NCI-H82 (cell line): ENCODE measurements around the gene IGF2.
"Not testable (repeated sequence)": the region's sequence is repeated elsewhere in the genome, so short reads cannot be mapped to it uniquely, and the experiment has no call there.

Source experiments
- DNase-seq: peaks from one replicate; lab custom pipeline; 2025; lab: John Stamatoyannopoulos, UW

IGF2 gene

DNA sequence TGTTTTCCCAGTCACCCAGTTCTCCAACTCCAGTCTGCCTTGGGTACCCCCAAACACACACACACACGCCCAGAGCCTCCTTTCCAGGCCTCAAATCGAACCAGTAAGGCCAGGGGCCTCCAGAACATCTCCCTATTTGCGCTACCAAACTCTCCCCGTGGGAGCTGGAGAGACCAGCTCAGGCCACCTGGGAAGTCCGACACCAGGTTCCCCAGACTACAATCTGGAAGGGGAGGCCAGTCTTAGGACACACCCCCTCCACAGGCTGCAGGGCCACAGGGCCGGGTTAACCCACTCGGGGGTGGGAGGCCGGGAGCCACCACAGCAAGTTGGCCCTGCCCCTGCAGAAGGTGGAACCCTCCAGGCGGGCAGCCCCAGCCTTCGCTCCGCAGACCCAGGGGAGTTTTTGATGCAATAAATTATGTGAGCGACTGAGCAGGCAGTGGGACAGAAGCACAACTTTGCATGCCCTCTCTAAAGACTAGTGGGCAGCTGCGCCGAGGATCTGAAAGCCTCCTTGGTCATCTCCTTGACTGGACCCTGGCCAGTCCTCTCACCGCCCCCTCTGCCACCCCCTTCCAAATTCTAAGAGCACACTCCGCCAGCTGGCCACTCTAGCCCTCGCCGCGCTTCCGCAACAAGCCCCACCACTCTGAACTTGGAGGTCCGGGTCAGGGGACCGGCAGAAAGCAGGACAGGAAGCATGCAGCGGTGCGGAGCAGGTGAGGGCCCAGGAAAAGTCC, 2.8 kb downstream of the IGF2 start:
- no peak for DNase-seq

DNA sequence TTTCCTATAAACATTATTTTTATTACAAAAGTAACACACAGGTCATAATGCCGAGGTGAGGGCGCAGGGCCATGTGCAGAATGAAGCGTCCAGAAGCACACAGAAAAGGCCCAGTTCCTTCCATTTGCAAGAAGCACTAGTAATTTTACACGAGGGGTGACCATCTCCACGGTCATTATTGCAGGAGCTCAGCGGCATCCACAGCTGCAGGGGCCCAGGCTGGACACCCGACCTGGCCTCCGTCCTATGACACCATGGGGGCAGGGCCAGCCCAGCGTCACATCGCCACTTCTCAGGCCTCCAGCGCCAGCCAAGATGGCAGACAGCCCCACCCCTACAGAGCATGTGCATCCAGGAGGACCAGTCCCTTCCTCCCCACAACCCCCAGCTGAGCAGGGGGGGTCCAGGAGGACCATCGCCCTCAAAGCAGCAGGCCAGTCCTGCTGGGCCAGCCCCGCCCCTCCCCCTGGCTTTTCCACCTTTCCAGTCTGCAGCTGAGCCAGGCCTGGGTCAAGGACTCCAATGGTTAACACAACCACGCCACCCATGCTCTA, 3.5 kb downstream of the IGF2 start:
- DNase-seq = no peak

GRCh38 chr11:2135018-2135569, 4.1 kb downstream of the IGF2 start:
- DNase-seq = no peak

GRCh38 chr11:2134022-2135010, 4.9 kb downstream of the IGF2 start:
- no peak for DNase-seq

DNA sequence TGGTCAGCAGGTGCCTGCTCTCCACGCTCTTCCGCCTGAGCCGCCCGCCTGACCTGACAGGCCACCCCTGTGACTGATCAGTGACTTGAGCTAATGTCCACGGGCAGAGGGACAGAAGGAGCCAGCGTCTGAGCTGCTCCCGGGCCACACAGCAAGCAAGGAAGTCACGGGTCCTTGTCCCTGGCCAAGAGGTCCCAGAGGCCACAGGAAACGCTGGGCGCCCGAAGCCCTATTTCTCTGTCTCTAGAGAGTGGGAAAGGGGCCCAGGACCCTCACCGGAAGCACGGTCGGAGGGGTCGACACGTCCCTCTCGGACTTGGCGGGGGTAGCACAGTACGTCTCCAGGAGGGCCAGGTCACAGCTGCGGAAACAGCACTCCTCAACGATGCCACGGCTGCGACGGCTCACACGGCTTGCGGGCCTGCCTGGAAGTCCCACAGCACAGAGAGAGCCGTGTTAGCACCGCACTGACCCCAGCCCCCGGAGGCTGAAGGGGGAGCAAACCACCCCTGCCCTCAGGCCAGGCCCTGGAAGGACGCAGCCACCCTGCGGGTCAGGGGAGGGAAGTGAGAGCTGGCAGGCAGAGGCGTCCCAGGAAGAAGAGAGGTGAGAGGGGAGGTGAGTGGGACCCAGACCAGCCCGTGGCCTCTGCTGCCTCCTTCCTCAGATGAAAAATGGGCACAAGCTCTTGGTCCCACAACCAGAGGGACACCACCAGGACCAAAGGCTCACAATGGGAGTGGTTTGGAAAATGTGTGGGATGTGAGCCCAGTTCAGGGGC, 5.8 kb downstream of the IGF2 start:
- no peak for DNase-seq

DNA sequence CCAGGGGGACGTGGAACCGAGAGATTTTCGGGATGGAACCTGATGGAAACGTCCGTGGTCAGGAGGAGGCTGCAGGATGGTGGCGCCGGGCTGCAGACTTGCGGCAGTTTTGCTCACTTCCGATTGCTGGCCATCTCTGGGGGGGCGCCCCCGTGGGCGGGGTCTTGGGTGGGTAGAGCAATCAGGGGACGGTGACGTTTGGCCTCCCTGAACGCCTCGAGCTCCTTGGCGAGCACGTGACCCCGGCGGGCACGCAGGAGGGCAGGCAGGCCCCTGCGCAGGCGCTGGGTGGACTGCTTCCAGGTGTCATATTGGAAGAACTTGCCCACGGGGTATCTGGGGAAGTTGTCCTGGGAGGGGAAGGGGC, 6.3 kb downstream of the IGF2 start:
- DNase-seq = no peak

GRCh38 chr11:2132246-2132645, 6.9 kb downstream of the IGF2 start:
- no peak for DNase-seq

DNA sequence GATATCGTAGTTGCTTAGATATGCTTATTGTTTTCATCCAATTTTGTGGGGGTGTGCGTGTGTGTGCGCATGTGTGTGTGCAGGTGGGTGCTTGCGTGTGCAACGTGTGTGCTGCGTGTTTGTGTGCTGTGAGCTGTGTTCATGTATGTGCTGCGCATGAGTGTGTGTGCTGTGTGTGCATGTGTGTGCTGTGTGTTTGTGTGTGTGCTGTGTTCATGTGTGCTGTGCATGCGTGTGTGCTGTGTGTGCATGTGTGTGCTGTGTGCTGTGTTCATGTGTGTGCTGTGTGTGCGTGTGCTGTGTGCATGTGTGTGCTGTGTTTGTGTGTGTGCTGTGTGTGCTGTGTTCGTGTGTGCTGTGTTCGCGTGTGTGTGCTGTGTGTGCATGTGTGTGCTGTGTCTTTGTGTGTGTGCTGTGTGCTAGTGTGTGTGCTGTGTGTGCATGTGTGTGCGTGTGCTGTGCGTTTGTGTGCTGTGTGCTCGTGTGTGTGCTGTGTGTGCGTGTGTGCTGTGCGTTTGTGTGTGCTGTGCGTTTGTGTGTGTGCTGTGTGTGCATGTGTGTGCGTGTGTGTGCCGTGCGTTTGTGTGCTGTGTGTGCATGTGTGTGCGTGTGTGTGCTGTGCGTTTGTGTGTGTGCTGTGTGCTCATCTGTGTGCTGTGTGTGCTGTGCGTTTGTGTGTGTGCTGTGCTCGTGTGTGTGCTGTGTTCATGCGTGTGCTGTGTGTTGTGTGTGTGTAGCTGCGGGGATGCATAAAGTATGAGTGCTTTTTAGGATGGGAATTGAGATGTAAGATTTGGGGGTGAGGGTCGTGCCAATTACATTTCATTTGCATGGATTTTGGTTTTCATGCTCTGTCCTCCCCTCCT, 7.6 kb downstream of the IGF2 start:
- DNase-seq = no peak

GRCh38 chr11:2130881-2131352, 8.3 kb downstream of the IGF2 start:
- no peak for DNase-seq

DNA sequence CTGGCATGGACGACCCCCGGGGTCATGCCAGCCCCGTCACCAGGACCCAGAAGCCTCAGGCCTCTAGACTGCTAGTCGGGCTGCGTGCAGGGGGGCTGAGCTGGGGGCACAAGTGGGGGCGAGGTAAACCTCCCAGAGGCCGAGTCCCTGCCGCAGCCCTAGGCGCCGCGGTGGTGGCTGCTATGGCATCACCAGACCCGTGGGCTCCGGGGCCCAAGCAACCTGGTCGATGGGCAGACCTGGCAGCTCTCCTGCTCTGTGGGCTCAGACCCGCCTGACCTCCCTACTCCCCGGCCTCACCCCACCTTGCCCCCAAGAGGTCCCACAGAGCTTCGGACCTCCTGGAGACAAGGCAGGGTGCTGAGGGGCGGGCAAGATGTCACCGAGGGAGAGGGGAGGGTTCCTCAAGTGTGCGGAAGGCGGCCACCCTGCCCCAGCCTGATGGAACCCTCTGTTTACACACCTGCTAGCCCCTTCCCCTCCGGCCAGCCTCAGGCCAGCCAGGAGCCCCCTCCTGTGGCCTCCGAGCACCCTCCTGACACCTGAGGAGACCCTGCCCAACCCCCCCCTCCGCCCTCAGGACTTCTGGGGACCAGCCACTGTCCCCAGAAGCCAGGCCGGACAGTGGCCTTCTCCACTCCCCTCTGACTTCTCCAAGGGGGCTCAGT, 9.4 kb downstream of the IGF2 start:
- no peak for DNase-seq

DNA sequence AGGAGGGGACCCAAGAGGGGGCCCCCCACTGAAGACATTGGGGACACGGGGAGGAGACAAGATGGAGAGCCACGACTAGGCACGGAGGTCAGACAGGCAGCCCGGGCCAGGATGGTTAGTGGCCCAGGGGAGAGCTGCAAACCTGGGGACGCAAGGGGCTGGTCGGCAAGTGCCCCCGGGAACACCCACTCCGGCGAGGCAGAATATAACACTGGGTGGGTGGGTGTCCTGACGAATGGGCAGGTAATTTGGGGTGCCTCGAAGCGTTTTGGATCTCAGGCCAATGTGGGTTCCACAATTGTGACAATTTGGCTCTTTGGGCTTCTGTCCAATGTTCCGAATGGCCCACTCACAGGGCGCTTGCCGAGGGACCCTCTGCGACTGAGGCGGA, 9.9 kb downstream of the IGF2 start:
- DNase-seq = no peak

GRCh38 chr11:2128511-2129307, 10.5 kb downstream of the IGF2 start:
- DNase-seq = no peak

DNA sequence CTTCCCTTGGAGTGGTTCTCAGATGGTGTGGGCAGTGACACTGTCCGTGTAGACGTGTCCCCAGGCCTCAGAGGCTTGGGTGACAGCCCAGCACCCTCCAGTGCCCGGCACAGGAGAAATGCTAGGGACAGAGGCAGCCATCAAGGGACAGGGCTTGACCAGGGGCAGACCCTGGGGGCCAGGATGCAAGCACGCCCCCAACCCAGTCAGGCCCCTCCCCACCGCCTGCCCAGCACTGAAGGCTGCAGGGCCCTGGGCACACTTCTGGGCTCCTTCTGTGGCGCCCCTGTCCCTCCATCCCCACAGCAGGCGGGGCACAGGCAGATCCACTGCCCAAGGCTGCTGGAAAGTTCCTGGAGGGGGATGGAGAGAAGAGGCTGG, 11.1 kb downstream of the IGF2 start:
- DNase-seq = no peak

DNA sequence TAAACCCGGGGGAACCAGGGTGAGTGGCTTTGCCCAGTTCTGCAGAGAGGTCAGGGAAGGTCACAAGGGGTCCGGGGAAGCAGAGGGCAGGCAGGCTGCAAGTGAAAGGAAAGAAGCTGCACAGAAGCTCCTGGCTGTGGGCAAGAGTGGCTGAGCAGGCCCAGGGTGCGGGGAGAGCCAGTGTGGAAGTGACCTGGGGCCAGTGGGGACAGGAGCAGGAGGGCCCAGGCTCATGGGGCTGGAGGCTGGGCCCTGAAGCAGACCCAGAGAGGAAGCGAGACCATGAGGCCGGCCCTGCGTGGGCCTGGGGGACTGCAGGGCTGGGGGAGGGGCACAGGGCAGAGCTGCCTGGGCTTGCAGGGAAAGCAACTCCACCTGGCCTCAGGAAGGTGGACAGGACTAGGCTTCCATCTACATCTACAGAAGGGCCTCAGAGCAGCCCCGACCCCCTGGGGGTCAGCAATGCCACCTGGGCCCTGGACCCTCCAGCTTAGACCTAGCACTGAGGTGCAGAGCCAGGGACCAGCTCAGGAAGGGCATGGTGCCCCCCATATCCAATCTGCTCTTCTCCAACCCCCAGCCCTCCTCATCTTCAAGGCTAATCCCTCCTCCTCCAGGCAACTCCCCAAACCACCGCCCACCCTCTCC, 11.6 kb downstream of the IGF2 start:
- no peak for DNase-seq

GRCh38 chr11:2126520-2127085, 12.6 kb downstream of the IGF2 start:
- no peak for DNase-seq

DNA sequence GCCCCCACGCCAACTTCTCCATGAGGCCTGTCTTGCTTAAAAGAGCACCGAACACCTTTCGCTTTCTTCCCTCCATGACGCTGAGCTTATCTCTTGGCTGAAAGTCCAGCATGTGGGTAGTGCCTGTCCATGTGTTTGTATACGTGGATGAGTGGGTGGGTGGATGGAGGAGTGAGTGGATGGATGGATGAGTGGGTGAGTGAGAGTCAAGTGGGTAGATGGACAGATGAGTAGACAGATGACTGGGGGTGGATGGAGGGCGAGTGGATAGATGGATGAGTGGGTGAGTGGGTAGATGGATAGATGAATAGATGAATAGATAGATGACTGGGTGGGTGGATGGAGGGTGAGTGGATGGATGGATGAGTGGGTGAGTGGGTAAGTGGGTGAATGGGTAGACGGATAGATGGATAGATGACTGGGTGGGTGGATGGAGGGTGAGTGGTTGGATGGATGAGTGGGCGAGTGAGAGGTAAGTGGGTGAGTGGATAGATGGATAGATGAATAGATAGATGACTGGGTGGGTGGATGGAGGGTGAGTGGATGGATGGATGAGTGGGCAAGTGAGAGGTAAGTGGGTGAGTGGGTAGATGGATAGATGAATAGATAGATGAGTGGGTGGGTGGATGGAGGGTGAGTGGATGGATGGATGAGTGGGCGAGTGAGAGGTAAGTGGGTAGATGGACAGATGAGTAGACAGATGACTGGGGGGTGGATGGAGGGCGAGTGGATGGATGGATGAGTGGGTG, 14.3 kb downstream of the IGF2 start:
- not testable (repeated sequence) for DNase-seq

DNA sequence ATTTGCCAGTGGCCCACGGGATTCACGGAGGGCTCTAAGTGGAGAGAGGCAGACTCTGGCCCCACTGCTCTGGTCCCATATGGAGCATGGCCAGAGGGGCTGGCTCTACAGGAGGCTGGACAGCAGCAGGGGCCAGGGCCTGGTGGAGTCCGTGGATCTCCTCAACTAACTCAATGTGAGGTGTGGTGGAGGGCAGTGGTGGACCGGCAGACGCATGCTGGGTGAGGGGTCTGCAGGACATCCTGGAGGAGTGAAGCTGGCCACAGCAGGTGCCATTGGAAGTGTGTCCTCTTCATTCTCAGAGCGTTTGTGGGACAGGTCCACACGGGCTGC, 15.6 kb downstream of the IGF2 start:
- DNase-seq = no peak
